Umbilical cord (tissue), 2 donors: ENCODE data around the gene SIGLEC7. TPM values are rescaled to one million over a fixed set of nuclear protein-coding genes. Genes with fewer than 3 reads are reported as not detected.

Source experiments
- DNase-seq: peaks from one replicate; pipeline ENCODE4 v3.0.0-alpha.2; 2015; ENCODE audit warnings: low spot score
- total RNA-seq: library from RNA; depleted of rRNA; stranded (reverse); fragments of >200 nt; gene quantifications from one replicate; pipeline ENCODE4 v1.2.3, GENCODE V29; 2014; ENCODE audit warnings: low replicate concordance; ENCODE audit not compliant: insufficient read depth

Gene SIGLEC7
- 3.1 TPM for total RNA-seq

GRCh38 chr19:51142119-51142518 lies at the start of gene SIGLEC7:
Gene SIGLEC7, plus strand, starts transcription at chr19:51142301. Its CDS starts 69 bp downstream, at chr19:51142370.
- peak; percentile 19 for DNase-seq

- no peak for DNase-seq
These were observed 49.0 kb upstream of the SIGLEC7 start for GRCh38 chr19:51093101-51093500.

- no peak for DNase-seq
These were observed 48.4 kb upstream of the SIGLEC7 start for GRCh38 chr19:51093510-51094345.

GRCh38 chr19:51094696-51095279 lies 47.3 kb upstream of the SIGLEC7 start:
- no peak for DNase-seq

GRCh38 chr19:51096473-51097165 lies 45.5 kb upstream of the SIGLEC7 start:
- DNase-seq, result no peak

DNA sequence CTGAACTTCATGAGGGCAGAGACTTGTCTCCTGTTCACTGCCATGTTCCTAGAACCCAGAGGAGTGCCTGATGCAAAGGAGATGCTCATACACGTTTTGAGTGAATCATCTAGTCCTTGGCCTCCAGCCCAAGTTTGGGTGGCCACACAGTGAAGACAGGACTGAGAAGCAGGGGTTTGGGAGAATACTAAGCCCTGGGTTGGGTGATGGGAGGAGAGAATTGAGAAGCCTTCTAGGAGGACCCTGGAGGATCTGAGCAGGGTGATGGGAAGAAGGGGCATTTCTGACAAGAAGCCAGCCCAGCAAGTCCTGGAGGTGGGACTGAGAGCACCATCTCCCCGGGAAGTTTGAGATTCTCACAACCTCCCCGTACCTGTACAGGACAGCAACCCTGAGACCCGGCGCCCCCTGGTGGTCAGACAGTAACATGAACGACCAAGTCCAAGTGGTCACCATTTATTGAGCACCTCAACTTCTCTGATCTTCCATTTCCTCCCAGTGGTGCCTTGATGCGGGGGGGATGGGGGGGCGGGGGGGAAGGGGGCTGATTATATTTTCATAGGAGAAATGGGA lies 44.8 kb upstream of the SIGLEC7 start:
- no peak for DNase-seq

GRCh38 chr19:51097796-51098195 lies 44.3 kb upstream of the SIGLEC7 start:
- DNase-seq, result no peak

DNA sequence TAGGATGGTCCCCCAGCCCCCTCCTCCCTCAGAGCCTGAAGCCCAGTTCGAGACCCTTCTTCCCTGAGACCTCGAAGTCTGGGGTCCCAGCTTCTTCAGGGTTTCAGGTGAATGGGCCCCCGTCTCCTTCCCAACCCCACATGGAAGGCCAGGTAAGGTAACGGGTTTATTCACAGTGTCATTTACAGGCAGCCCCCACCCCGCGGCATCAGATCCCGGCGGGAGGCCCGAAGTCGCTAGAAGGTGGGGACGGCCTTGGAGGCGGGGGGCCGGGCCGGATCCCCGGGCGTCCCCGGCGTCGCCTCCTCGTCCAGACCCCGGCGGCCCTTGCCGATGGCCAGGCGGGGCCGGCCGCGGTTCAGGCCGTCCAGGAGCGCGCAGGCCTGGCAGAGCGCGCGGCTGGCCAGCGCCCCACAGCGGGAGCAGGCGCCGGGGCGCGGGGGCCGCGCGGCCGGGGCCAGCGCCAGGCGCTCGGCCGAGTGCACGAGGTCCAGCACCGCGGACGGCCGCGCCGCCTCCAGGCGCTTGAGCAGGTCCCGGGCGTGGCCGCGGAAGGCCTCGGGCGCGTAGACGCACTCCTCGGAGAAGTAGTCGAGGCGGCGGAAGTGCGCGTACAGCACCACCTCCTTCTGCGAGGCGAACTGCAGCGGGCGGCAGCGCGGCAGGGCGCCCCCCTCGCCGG lies 43.6 kb upstream of the SIGLEC7 start:
- DNase-seq, result peak; percentile 32

- no peak for DNase-seq
These were observed 43.1 kb upstream of the SIGLEC7 start for GRCh38 chr19:51099047-51099382.

DNA sequence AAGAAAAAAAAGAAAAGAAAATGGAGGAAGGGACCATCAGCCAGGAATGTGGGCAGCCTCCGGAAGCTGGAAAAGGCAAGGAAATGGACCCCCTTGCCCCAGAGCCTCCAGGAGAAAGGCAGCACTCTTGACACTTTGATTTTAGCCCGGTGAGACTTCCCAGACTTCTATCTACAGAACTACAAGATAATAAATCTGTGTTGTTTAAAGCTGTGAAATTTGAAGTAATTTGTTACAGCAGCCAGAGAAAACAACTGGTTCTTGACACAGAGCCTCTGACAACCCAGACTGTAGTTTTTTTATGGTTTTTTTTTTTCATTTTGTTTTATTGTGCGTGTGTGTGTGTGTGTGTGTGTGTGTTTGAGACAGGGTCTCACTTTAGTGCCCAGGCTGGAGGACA lies 41.5 kb upstream of the SIGLEC7 start:
- no peak for DNase-seq

DNA sequence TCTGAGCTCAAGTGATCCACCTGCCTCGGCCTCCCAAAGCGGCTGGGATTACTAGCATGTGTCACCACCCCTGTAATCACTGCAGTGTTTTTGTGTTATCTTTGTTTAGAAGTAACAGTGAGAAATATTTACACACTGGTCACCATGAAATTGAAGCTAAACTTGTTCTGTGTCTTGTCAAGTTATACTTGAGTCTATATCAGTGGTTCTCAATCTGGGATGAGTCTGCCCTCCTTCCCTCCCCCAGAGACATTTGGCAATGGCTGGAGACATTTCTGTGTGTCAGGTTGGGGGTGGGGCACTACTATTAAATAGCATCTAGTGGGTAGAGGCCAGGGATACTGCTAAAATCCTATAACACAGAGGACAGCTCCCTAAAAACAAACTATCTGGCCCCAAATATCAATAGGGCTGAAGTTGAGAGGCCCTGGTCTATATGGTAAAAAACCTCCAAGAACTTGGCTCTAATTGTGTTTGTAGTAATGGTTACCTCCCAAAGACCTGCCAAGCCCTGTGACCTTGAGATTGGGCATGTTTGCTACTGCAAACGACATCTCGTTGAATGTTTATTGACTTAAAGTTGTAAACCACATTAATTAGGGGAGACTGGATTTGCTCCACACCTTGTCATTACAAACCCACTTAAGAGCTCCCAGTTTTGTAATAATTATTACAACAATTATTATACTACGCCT lies 40.8 kb upstream of the SIGLEC7 start:
- no peak for DNase-seq

DNA sequence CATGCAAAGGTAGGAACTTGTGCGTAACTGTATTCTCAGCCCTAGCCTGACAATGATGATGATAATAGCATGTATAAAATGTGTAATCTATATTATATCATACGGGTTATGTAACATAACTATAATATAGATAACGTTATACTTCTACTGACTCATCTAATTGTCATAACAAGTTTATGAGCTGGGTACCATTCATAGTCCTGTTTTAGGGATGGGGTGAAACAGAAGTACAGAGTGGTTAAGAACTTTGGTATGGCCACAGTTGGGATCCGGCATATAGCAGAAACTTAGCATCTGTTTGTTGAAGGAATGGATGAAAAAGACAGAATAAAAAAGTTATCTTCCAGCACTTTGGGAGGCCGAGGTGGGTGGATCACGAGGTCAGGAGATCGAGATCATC lies 39.1 kb upstream of the SIGLEC7 start:
- DNase-seq, result no peak

DNA sequence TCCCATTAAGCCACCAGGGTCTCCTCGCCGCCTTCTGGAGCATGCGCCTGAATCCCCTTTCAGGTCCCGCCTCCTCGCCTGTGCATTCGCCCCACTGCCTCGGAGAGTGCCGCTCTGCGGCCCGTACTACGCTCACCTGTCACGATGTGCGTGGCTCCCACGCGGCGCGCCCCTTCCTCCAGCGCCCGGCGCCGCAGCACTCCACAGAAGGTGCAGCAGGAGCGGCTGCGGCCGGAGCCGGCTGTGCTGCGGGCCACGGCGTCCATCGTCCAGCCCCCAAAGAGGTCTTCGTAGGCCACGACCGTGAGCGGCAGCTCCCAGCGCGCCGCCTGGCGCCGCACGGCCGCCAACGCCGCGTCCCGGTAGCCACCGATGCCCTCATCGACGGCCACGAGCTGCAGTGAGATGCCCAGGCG lies 38.2 kb upstream of the SIGLEC7 start:
- no peak for DNase-seq

DNA sequence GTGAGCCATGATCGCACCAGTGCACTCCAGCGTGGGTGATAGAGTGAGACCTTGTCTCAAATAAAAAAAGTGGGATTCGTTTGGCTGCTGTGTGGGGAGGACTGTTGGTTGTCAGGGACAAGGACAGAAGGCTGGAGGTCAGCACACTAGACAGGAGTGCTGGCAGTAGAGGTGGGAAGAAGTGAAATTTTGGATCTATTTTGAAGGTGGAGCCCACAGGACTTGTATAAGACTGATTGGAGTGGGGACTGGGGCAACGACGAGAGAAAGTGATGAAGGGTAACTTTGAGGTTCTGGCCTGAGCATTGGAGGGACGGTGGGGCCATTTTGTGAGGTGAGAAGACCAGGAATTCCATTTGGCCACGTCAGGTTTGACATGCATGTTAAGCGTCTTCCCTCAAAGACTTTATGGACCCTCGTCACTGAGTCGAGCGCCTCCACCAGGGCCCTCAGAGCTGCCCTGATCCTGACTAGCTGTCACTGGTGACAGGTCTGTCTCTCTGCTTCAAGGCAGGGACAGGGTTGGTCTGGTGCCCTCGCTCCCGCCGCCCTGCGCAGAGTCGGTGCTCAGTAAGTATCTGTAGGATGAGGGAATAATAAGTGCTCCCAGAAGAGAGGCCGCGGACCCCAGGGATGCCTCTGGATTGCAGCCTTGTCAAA lies 34.6 kb upstream of the SIGLEC7 start:
- DNase-seq, result no peak

DNA sequence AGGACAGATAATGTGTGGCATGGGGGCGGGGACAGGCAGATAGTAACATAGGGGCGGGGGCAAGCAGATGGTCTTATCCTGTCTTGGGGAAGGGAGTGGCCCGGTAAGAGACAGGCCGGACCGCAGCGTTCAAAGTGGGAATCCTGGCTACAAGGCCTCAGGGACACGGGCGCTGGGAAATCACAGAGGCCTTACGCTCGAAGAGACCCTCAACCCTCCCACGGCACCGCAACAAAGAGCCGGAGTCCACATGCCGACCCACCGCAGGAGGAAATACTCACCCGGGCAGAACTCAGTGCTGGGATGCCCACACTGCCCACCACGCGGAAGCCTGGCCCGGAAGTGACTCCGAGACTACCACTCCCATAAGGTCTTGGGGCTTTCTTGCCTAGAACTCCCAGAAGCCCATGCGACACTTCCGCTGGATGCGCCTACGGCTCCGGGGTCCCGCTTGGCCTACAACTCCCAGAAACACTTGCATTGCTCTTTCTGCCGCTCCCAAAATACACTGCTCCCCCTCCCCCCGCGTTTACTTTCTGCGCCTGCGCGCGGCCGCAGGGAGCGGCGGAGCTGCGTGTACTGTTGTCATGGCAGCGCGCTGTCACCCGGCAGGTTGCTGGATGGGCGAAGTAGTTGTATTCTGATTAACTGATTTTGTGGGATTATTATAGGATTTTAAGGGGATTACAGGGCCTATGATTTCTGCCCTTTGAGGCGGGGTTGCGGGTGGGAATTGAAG lies 33.9 kb upstream of the SIGLEC7 start, which contains the start of gene CTU1:
TSS of gene CTU1 (minus strand) at position 344 of the 739 bp plus-strand sequence. CDS start 3,840 bp downstream, outside the sequence.
- peak; percentile 100 for DNase-seq

DNA sequence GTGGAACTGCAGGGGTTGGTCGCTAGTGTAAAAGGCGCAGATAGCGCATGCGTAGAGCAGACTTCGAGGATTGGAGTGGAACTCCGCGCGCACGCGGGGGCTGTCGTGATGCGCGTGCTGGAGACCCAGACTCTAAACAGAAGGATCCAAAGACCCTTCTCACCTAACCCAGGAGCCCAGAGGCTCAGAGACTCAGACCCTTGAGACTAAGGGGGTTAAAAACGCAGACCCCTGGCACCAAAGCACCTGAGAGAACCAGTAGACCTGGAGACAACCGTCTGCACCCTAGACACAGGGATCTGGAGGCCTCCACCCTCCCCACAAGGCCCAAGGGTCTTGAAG lies 33.3 kb upstream of the SIGLEC7 start:
- no peak for DNase-seq

DNA sequence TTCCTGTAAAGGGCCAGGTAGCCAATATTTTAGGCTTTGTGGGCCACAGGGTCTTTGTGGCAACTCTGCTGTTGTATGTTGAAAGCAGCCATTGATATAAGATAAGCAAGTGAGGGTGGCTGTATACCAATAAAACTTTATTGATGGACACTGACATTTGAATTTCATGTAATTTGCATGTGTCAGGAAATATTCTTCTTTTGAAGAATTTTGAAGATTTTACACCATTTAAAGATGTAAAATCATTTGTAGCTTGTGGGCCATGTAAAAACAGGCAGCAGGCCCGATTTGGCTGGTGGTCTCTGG lies 31.5 kb upstream of the SIGLEC7 start:
- no peak for DNase-seq

- no peak for DNase-seq
These were observed 30.5 kb upstream of the SIGLEC7 start for GRCh38 chr19:51111606-51112005.

DNA sequence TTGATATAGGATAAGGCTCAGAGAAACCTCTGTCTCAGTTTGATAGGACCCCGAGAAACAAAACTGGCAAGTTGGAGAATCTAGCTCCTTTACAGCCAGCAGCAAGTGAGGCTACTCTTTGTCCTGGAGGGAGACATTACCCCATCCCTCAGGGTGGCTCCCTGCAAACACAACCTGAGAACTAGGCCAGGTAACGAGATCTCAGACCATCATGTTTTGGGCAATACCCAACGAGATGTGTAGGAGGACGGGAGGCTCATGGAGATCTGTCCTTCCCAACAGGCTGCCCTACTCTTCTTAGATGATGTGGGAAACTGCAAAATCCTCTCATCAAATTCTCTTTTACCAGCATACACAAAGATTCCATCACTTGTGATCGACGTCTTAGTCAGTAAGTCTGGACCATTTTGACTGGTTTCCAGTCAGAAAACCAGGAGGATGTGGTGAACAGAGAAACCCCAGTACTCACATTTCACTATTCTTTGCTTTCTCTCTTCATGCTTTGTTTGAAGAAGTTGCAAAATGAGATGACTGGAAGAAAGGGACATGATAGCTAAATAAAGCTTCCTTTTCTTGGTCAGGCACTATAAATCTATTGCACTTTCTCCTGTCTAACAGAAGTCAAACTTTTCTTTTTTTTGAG lies 27.9 kb upstream of the SIGLEC7 start:
- DNase-seq, result no peak
